HG03342 (cell line): ENCODE results near the gene AGAP1.

Source experiments
- ATAC-seq: cut with Tn5 transposase; IDR thresholded peaks from one replicate; pipeline ENCODE4 v1.9.1; 2021; ENCODE audit warnings: mild to moderate bottlenecking, moderate library complexity; ENCODE audit not compliant: unreplicated experiment

The AGAP1 gene

GRCh38 chr2:235566415-235566814 lies 72.6 kb downstream of the AGAP1 start:
- no peak for ATAC-seq

DNA sequence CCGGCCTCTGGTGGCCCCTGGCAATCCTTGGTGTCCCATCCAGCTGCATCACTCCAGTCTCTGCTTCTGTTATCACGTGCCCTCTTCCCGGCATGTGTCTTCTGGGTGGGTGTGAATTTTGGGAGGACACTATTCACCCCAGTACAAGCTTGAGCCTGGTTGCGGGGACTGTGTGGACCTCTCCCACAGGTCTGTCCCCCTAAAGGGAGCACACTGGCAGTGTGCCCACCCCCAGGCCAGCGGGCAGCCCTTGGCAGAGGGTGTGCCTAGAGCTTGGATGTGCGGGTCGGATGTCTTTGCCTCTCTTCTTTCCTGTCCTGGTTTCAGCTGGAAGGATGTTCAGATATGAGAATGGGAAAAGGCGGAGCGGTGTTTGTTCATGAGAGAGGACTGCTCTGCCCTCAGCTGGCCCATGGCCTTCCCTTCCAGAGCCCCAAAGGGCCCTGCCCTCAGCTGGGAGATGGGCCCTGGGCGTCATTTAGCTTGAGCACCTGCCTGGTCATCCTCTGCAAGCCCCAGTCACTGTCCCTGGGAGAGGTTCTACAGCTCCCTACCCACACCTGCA lies 73.2 kb downstream of the AGAP1 start:
- no peak for ATAC-seq

GRCh38 chr2:235567842-235568241 lies 74.0 kb downstream of the AGAP1 start:
- no peak for ATAC-seq

- no peak for ATAC-seq
Observed at GRCh38 chr2:235568431-235568830, 74.6 kb downstream of the AGAP1 start.

DNA sequence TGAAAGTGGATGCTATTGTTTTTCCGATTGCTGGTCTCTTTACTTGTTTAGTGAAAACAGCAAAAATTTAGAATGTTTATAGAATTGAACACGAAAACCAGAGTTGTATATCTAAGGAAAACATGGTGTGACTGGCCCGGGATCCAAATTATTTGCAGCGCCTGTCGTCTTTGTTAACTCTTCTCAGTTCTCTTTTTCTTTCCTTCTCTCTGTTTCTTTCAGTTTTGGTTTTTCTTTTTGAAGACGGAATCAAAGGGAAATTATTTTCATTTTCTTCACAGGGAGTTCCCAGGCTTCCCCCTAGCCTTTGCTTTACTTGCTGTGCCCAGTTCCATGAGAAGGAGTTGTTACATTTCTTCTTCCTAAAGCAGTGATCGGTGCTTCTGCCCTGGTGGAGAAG lies 76.0 kb downstream of the AGAP1 start:
- no peak for ATAC-seq

GRCh38 chr2:235570256-235570655 lies 76.4 kb downstream of the AGAP1 start:
- no peak for ATAC-seq

DNA sequence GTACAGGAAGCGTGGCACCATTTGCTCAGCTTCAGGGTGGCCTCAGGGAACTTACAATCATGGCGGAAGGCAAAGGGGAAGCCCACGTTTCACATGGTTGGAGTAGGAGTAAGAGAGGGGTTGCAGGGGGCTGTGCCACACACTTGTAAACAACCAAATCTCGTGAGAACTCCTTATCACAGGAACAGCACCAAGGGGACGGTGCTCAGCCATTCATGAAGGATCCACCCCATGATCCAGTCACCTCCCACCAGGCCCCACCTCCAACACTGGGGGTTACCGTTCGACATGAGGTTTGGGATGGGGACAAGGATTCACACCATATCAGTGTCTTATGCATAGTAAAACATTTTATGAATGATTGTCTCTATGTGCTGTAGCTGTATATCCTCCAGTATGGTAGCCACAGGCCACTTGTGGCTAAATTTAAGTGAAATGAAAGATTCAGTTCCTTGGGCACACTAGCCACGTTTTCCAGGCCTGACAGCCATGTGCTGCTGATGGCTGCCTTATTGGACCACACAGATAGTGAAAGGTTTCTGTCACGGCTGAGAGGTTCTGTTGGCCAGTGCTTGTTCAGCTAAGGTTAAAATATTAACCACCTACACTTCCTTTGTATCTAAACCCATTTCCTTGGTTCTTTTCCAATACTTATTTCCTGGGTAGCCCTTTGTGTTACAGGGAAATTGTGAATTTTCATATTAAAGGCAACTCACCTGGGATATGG lies 77.3 kb downstream of the AGAP1 start:
- no peak for ATAC-seq

- no peak for ATAC-seq
Observed at GRCh38 chr2:235572592-235572991, 78.7 kb downstream of the AGAP1 start.

DNA sequence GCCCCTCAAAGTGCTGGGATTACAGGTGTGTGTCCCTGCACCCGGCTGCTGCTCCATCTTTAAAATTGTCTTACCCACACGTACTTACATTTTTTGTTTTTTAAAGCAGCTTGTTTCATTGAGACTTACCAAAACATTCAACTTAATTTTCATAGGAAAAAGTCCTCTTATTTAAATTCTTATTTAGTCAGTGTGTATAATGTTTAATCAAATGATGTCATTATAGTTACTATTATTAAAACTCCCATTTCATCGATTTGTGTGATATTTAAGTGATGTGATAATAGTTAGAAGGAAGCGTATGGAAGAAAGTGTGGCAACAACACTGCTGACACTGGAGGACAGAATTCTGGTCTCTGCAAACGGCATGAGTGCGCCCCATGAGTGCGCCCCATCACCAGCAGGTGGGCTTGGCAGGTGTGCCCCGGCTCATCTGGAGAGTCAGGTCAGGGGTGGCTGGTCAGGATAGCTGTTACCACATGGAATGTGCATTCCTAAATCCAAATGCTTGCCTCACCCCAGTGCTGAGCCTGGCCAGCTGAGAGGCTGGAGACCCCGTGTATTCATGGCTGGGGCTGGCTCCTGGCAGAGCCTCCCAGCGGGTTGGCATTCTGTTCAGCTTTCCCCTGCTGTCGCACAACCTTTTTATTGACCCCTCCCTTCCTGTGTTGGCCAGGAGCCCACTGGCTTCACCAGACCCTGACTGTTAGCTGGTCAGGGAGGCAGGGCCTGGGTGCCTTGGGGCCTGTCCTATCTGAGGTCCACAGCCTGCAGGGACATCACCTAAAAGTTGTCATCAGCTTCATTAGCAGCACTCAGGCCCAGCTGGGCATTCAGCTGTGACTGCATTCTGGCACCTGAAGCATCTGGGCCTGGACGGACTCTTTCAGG lies 79.7 kb downstream of the AGAP1 start:
- ATAC-seq = no peak

DNA sequence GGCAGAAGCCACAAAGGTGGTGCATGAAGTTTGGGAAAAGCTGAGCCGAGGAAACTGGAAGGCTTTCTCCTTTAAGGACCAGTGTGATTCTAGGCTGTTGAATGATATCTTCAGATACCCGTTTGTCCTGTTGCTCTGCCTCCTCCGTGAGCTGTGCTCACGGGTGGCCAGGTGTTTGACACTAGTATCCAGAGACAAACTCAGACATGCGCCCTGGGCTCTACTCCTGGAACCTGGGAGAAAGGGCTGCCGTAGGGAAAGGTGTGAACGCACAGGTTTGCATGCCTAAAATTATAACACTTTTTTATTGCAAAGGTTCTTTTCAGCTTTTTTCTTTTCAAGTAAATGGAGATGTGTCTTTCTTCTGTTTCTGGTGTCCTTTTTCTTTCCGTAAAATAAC lies 81.6 kb downstream of the AGAP1 start:
- no peak for ATAC-seq

DNA sequence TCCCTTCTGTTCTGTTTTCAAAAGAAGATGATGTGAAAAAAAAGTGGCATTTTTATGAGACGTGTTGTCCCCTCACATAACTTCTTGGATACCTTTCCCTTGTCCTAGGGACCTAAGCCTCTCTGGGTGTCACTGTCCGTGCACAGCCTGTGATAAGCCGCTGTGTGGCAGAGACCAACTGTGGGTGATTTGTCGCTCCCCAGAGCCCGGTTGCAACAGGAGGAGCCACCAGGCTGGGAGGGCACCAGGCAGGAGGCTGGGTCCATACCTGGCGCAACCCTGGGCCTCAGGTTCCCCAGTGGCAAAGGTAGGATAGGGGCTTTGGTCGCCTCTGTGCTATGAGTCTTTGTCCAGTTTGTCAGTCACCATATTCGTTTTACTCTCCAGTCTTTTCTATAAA lies 82.1 kb downstream of the AGAP1 start:
- ATAC-seq = no peak

DNA sequence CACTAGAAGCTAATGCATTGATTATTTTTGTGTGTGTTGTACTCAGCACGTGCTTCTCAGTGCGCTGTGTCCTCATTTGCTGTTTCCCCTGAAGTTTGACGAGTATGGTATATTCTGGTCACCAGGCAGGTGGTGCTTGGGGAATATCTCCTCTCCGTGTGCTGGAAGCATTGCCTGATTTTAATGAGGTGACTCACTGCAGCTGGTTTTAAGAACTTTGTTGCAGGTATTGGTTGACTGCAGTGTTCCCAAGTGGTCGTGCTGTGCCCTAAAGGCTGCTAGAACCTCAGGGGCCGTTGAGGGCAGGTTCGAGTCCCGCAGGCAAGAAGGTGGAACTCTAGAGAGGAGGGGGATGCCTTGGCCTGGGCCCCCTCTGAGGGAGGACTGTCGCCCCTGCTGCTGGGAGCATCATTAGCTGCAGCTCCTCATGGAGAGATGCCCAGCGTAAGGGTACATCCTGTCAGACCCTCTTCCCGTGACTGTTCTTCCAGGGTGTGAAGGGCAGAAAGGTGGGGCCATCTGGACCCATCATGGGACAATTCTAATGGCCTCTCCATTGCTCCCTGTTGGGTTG lies 82.6 kb downstream of the AGAP1 start:
- ATAC-seq = no peak

GRCh38 chr2:235577404-235578330 lies 83.8 kb downstream of the AGAP1 start:
- no peak for ATAC-seq

DNA sequence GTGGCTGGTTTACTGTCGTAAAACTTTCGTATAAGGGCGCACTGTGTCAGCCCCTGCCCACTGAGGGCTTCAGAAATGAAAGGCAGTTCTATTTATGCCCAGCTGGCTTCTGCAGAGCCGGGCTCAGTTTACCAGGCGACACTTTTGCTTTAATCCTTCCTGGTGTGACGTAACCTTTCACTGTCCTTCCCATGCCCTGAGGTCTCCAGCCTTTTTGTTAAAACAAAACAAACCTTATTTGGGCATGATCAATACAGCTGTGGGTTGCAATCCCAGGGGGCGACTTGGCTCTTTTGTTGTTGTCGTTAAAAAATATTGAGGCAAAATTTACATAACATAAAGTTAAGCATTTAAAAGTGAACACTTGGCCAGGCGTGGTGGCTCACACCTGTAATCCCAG lies 85.3 kb downstream of the AGAP1 start:
- ATAC-seq = no peak

- ATAC-seq = no peak
Observed at GRCh38 chr2:235580426-235581157, 86.7 kb downstream of the AGAP1 start.

DNA sequence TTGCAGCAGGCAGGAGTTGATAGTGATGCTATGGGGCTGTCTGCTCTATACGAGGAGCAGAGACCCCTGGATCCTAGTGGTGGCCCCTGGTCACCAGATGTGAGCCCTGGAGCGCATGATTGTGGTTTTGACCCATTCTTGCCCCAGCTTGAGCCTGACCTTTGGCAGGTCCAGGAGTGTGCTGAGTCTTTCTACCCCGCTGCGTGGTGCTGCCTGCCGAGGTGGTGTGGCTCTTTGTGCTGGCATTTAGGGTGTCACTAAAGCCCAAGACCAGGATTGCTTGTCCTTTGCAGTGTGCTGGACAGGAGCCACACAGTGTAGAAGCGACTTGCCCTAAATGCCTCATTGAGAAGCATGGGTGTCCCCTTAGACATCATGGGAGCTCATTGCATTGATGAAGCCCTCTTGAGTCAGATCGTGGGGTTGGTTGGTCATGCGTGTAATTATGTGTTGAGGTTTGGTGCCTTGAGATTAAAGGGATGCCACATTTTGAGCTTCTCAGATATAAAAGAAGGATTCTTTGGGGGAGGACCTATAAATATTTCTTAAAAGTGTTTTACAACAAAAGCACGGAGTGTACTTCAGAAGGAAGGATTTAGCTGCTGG lies 88.3 kb downstream of the AGAP1 start:
- no peak for ATAC-seq

- ATAC-seq = no peak
Observed at GRCh38 chr2:235582729-235583128, 88.9 kb downstream of the AGAP1 start.

DNA sequence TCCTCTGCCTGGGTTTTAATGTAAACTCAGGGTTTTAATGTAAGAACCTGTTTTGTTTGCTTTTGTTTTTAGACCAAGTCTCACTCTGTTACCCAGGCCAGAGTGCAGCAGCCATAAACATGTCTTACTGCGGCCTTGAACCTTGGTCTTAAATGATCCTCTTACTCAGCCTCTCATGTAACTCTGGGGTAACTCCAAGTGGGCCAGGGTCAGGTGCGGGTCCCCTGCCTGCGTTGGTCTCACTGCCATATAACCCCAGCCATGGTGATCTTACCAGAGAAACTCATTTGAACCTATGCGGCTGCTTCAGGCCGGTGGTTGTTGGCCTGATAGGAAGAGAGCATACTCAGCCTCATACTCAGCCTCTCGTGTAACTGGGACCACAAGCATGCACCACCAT lies 89.3 kb downstream of the AGAP1 start:
- ATAC-seq = no peak

GRCh38 chr2:235583925-235584637 lies 90.2 kb downstream of the AGAP1 start:
- ATAC-seq = no peak
